HCT116 (cell line): ENCODE measurements around the gene ASB6. TPM values are rescaled to one million over a fixed set of nuclear protein-coding genes. Genes with fewer than 3 reads are reported as not detected.
A peak's percentile ranks its signal among the peaks of the same experiment; 100 is the strongest.

Experiments used
- ATAC-seq: fragments of 200-7000 bp; cut with Tn5 transposase; 2 replicates; pipeline ENCODE4 v1.9.1; 2020; ENCODE audit warnings: mild to moderate bottlenecking, moderate library complexity
- BruUV-seq: library from RNA; stranded (reverse); fragments of 400-500 nt; replicated peaks from 2 replicates; lab custom pipeline; 2021; lab: Mats Ljungman, UMichigan
- CTCF ChIA-PET: fragments of 300-600 bp; sonication (Branson Sonifier 250); formaldehyde crosslinking; loops from one replicate; lab custom pipeline; 2021; ENCODE audit warnings: antibody characterized with exemption; lab: Charles Lee
- POLR2A ChIA-PET: fragments of 300-600, 350-600 bp; sonication (Branson Sonifier 250); formaldehyde crosslinking; loops from one replicate; lab custom pipeline; 2021; ENCODE audit warnings: antibody characterized with exemption; lab: Charles Lee
- RAD21 ChIA-PET, 2 experiments: fragments of 300-600 bp; sonication (Branson Sonifier 250); formaldehyde crosslinking; loops; one replicate each; lab custom pipeline; 2023; ENCODE audit warnings: low total read pairs in 2 of 2; ENCODE audit not compliant: uncharacterized antibody in 2 of 2, unreplicated experiment in 2 of 2, low non-redundant PET in 1 of 2; lab: Charles Lee
- DNase-seq: peaks from one replicate; pipeline ENCODE4 v3.0.0-alpha.2; 2010; ENCODE audit warnings: low read depth, low spot score
- H2AFZ ChIP-seq: fragments of 200-600 bp; shearing (Covaris generic), sonication (generic); 2 replicates; pipeline ENCODE4 v1.6.1; 2017; ENCODE audit warnings: low read depth, mixed run types, mixed read lengths, antibody characterized with exemption, low read length; ENCODE audit not compliant: poor library complexity, severe bottlenecking
- H3K27ac ChIP-seq: 2 replicates; pipeline ENCODE4 v1.5.1; 2012; ENCODE audit warnings: low read depth, low read length
- H3K27me3 ChIP-seq: fragments of 200-600 bp; sonication (generic); 2 replicates; pipeline ENCODE4 v1.6.1; 2016; ENCODE audit warnings: mixed run types, low read length, mixed read lengths; ENCODE audit not compliant: insufficient read depth
- H3K36me3 ChIP-seq, 2 experiments: fragments of 200-500 bp in 1 of 2; fragments of 200-600 bp in 1 of 2; sonication (Bioruptor generic) in 1 of 2; sonication (generic) in 1 of 2; 2 replicates each; pipeline versions ENCODE4 v1.5.1 to v1.6.1; 2014 to 2016; ENCODE audit warnings: low read length in 2 of 2, inconsistent platforms in 1 of 2, mixed read lengths in 1 of 2, mixed run types in 1 of 2; ENCODE audit not compliant: insufficient read depth in 2 of 2, control insufficient read depth in 1 of 2
- H3K4me1 ChIP-seq, 2 experiments: fragments of 200-600 bp in 1 of 2; sonication (generic) in 1 of 2; 2 replicates each; pipeline versions ENCODE4 v1.5.1 to v1.6.1; 2012 to 2017; ENCODE audit warnings: low read length in 2 of 2, inconsistent platforms in 1 of 2, mild to moderate bottlenecking in 1 of 2, mixed read lengths in 1 of 2, mixed run types in 1 of 2, moderate library complexity in 1 of 2; ENCODE audit not compliant: insufficient read depth in 2 of 2, control insufficient read depth in 1 of 2
- H3K4me2 ChIP-seq: fragments of 200-600 bp; sonication (generic); 2 replicates; pipeline ENCODE4 v1.6.1; 2017; ENCODE audit warnings: mixed run types, low read length, mixed read lengths
- H3K4me3 ChIP-seq, 2 experiments: fragments of 200-600 bp in 1 of 2; sonication (generic) in 1 of 2; replicated peaks in 1 of 2; 2 replicates each; pipeline ENCODE4 v1.5.1; 2011 to 2016; ENCODE audit warnings: low read length in 2 of 2, control low read depth in 1 of 2, low read depth in 1 of 2, mild to moderate bottlenecking in 1 of 2, mixed read lengths in 1 of 2, mixed run types in 1 of 2
- H3K79me2 ChIP-seq: fragments of 200-600 bp; sonication (generic); 2 replicates; pipeline ENCODE4 v1.6.1; 2017; ENCODE audit warnings: mild to moderate bottlenecking, mixed run types, low read length, moderate library complexity, mixed read lengths; ENCODE audit not compliant: insufficient read depth
- H3K9ac ChIP-seq: fragments of 200-600 bp; sonication (generic); 2 replicates; pipeline ENCODE4 v1.6.1; 2016; ENCODE audit warnings: low read length, mixed read lengths
- H3K9me2 ChIP-seq: fragments of 200-600 bp; sonication (generic), shearing (Covaris generic); 2 replicates; pipeline ENCODE4 v1.6.1; 2017; ENCODE audit warnings: mixed run types, mild to moderate bottlenecking, moderate library complexity; ENCODE audit not compliant: insufficient read depth
- H3K9me3 ChIP-seq, 2 experiments: fragments of 200-500 bp in 1 of 2; fragments of 200-600 bp in 1 of 2; sonication (Bioruptor generic) in 1 of 2; sonication (generic) in 1 of 2; 2 replicates each; pipeline ENCODE4 v1.6.1; 2014 to 2017; ENCODE audit warnings: low read length in 2 of 2, mixed read lengths in 2 of 2, inconsistent platforms in 1 of 2, low read depth in 1 of 2, mild to moderate bottlenecking in 1 of 2, mixed run types in 1 of 2, moderate library complexity in 1 of 2; ENCODE audit not compliant: control insufficient read depth in 1 of 2, insufficient read depth in 1 of 2
- H4K20me1 ChIP-seq: fragments of 200-600 bp; sonication (generic), shearing (Covaris generic); 2 replicates; pipeline ENCODE4 v1.6.1; 2017; ENCODE audit warnings: mixed run types, mild to moderate bottlenecking, moderate library complexity; ENCODE audit not compliant: insufficient read depth
- CBX3 ChIP-seq: IDR thresholded peaks from 2 replicates; pipeline ENCODE4 v1.6.1; 2012; ENCODE audit warnings: low read depth
- CTCF ChIP-seq, 3 experiments: fragments of 200-600 bp in 1 of 3; sonication (generic) in 1 of 3; IDR thresholded peaks in 2 of 3; conservative IDR thresholded peaks in 1 of 3; 2 replicates each; pipeline ENCODE4 v1.5.1; 2012 to 2017; ENCODE audit warnings: low read depth in 2 of 3, low read length in 2 of 3, antibody characterized with exemption in 1 of 3, borderline replicate concordance in 1 of 3, control low read depth in 1 of 3, mild to moderate bottlenecking in 1 of 3, mixed read lengths in 1 of 3, mixed run types in 1 of 3, moderate library complexity in 1 of 3; ENCODE audit not compliant: insufficient read depth in 1 of 3
- EGR1 ChIP-seq: IDR thresholded peaks from 2 replicates; pipeline ENCODE4 v1.6.1; 2012; ENCODE audit warnings: low read depth
- EZH2 ChIP-seq: fragments of 200-600 bp; sonication (generic); IDR thresholded peaks from 2 replicates; pipeline ENCODE4 v1.6.1; 2017; ENCODE audit warnings: antibody characterized with exemption, mixed run types
- EZH2phosphoT487 ChIP-seq: fragments of 200-600 bp; IDR thresholded peaks from 2 replicates; pipeline ENCODE4 v1.6.1; 2018; ENCODE audit warnings: antibody characterized with exemption, borderline replicate concordance
- JUND ChIP-seq: IDR thresholded peaks from 2 replicates; pipeline ENCODE4 v1.6.1; 2012
- POLR2AphosphoS5 ChIP-seq: IDR thresholded peaks from 2 replicates; pipeline ENCODE4 v1.6.1; 2011; ENCODE audit warnings: mild to moderate bottlenecking, low read depth, low read length, moderate library complexity
- SRF ChIP-seq: IDR thresholded peaks from 2 replicates; pipeline ENCODE4 v1.6.1; 2012; ENCODE audit warnings: low read depth
- intact Hi-C: fragments of 100-400 bp; cut with micrococcal nuclease; formaldehyde crosslinking; loops from 2 replicates; pipeline ENCODE4 v1.10.0; 2022
- total RNA-seq: library from RNA; stranded (reverse); gene quantifications from one replicate; pipeline ENCODE4 v1.2.1, GENCODE V29; 2021; ENCODE audit not compliant: unreplicated experiment

The ASB6 gene
- total RNA-seq, 1 experiment from 2014 or later = 21.6 TPM

- TF ChIP-seq EZH2 (no peak), JUND (no peak)
Measured at GRCh38 chr9:129620669-129621295, 21.2 kb downstream of the ASB6 start, which contains the start of gene C9orf50 (continued).

GRCh38 chr9:129619787-129620668 lies 21.9 kb downstream of the ASB6 start:
- Histone ChIP-seq H3K4me3 (no peak overlapping the region), H3K27ac (no peak overlapping the region), H4K20me1 (no peaks in the 10 kb centered on the region), H3K4me1 (peaks cover 6 to 28% of the 10 kb centered on the region in 2 experiments; a peak in 3 of 4 replicates), H3K9me3 (no peaks in the 10 kb centered on the region), H3K79me2 (no peaks in the 10 kb centered on the region), H3K27me3 (no peaks in the 10 kb centered on the region), H3K9me2 (no peaks in the 10 kb centered on the region), H3K9ac (no peak overlapping the region), H3K4me2 (no peak overlapping the region), H3K36me3 (no peaks in the 10 kb centered on the region), H2AFZ (no peak overlapping the region)
- intact Hi-C loops = no loop called here
- ChIA-PET RAD21 (no interaction called here), CTCF (interaction anchor here (1.1 kb wide), 1 partner anchor 480 kb away, joined by 4 read pairs; no protein-coding TSS in a partner anchor), POLR2A (interaction anchor here (1.7 kb wide), 1 partner anchor 442 kb away, joined by 6 read pairs; the partner anchor contains the start of gene IER5L)
- DNase-seq (no peak), ATAC-seq (no peak)
- no TSS peak for BruUV-seq
- TF ChIP-seq EZH2phosphoT487 (no peak), SRF (no peak)

GRCh38 chr9:129617167-129617566 lies 24.8 kb downstream of the ASB6 start:
- TF ChIP-seq EGR1 (no peak), CTCF (IDR thresholded peaks at IDR 0.05 in 2 of 3, conservative IDR thresholded peaks at IDR 0.05 in 1 of 3; ENCODE audit: borderline replicate concordance in 1 of 3, insufficient read depth in 1 of 3, low read depth in 2 of 3, low read length in 2 of 3) (peak in 2 of 3 experiments; percentile 78 to 82; a peak in 4 of 6 replicates), POLR2AphosphoS5 (0 out of 2 replicates have a peak, but pooled peaks have one; percentile 20), CBX3 (no peak)
- H3K27ac ChIP-seq = no peak overlapping the region
- no peaks in the 10 kb centered on the region for H3K9me2 ChIP-seq
- peaks cover 18 to 45% of the 10 kb centered on the region in 2 experiments for H3K4me1 ChIP-seq
- BruUV-seq = no TSS peak
- no peaks in the 10 kb centered on the region for H3K9me3 ChIP-seq
- ATAC-seq (peak; percentile 92), DNase-seq (no peak)
- ChIA-PET CTCF (interaction anchor here (1.0 to 1.3 kb wide), 7 partner anchors 8 to 486 kb away, joined by 3 to 5 read pairs (median 4); partner anchors contain the start of gene NTMT1), POLR2A (no interaction called here), RAD21 (no interaction called here)
- H3K36me3 ChIP-seq = no peaks in the 10 kb centered on the region
- H2AFZ ChIP-seq = no peak overlapping the region
- intact Hi-C loops = loop anchor here (2.0 kb wide), 1 partner anchor 440 kb away; no protein-coding TSS in a partner anchor
- peak overlapping the region; percentile 14 for H3K4me2 ChIP-seq
- H3K9ac ChIP-seq = no peak overlapping the region
- H3K4me3 ChIP-seq = no peak overlapping the region
- H3K27me3 ChIP-seq = no peaks in the 10 kb centered on the region
- H4K20me1 ChIP-seq = no peaks in the 10 kb centered on the region
- H3K79me2 ChIP-seq = no peaks in the 10 kb centered on the region
